H1 (cell line): ENCODE data around the gene SURF1. TPM values are rescaled to one million over a fixed set of nuclear protein-coding genes. Genes with fewer than 3 reads are reported as not detected.
"Not testable (repeated sequence)": the region's sequence is repeated elsewhere in the genome, so short reads cannot be mapped to it uniquely, and the experiment has no call there.

ENCODE experiments used
- CTCF ChIA-PET: fragments of 300-600 bp; sonication (Branson Sonifier 250); formaldehyde crosslinking; loops from one replicate; lab custom pipeline; 2021; ENCODE audit not compliant: partially characterized antibody; lab: Charles Lee
- POLR2A ChIA-PET: fragments of 300-600 bp; sonication (Branson Sonifier 250); formaldehyde crosslinking; loops from one replicate; lab custom pipeline; 2021; ENCODE audit warnings: inconsistent platforms; ENCODE audit not compliant: partially characterized antibody; lab: Charles Lee
- DNase-seq, 2 experiments: peaks; one replicate each; pipeline versions ENCODE4 v3.0.0 to v3.0.0-alpha.2; 2010 to 2022; ENCODE audit warnings: low spot score in 2 of 2, low read depth in 1 of 2, mixed read lengths in 1 of 2
- FAIRE-seq: peaks from 2 replicates; lab custom pipeline; 2011; peaks lifted over from hg19 to GRCh38; lab: Jason Lieb, UNC
- H2AFZ ChIP-seq: 2 replicates; pipeline ENCODE4 v1.8.1; 2012; ENCODE audit warnings: low read length, inconsistent platforms
- H2AK5ac ChIP-seq: 2 replicates; pipeline ENCODE4 v1.6.1; 2013; ENCODE audit warnings: low read depth, low read length
- H2BK120ac ChIP-seq: replicated peaks from 2 replicates; pipeline ENCODE3; 2013; ENCODE audit warnings: low read depth, low read length, inconsistent platforms
- H2BK12ac ChIP-seq: 2 replicates; pipeline ENCODE4 v1.6.1; 2013; ENCODE audit warnings: low read depth, low read length
- H2BK15ac ChIP-seq: 2 replicates; pipeline ENCODE4 v1.6.1; 2013; ENCODE audit warnings: low read length
- H2BK20ac ChIP-seq: 2 replicates; pipeline ENCODE4 v1.6.1; 2013; ENCODE audit warnings: low read length
- H2BK5ac ChIP-seq: 2 replicates; pipeline ENCODE4 v1.6.1; 2013; ENCODE audit warnings: low read depth, low read length
- H3K14ac ChIP-seq: 2 replicates; pipeline ENCODE4 v1.6.1; 2013; ENCODE audit warnings: inconsistent platforms; ENCODE audit not compliant: insufficient read length
- H3K18ac ChIP-seq: 2 replicates; pipeline ENCODE4 v1.6.1; 2013; ENCODE audit warnings: low read length; ENCODE audit errors: extremely low read depth
- H3K23ac ChIP-seq: 2 replicates; pipeline ENCODE4 v1.6.1; 2013; ENCODE audit warnings: inconsistent platforms; ENCODE audit not compliant: insufficient read length
- H3K23me2 ChIP-seq: 2 replicates; pipeline ENCODE4 v1.6.1; 2013; ENCODE audit warnings: low read depth, low read length
- H3K27ac ChIP-seq: 2 replicates; pipeline ENCODE4 v1.6.1; 2011; ENCODE audit warnings: low read depth, low read length, inconsistent platforms
- H3K27me3 ChIP-seq, 4 experiments: replicated peaks in 1 of 4; 1 replicate in 1 of 4; 2 replicates in 3 of 4; pipeline versions ENCODE4 v1.6.1 to v1.8.1; 2011 to 2013; ENCODE audit warnings: low read length in 3 of 4, mild to moderate bottlenecking in 3 of 4, inconsistent platforms in 2 of 4, mixed read lengths in 2 of 4, moderate library complexity in 1 of 4; ENCODE audit not compliant: control insufficient read depth in 3 of 4, insufficient read depth in 3 of 4; ENCODE audit errors: extremely low read depth in 1 of 4
- H3K36me3 ChIP-seq, 4 experiments: 2 replicates each; pipeline versions ENCODE4 v1.6.1 to v1.8.1; 2011 to 2013; ENCODE audit warnings: mild to moderate bottlenecking in 4 of 4, low read length in 3 of 4, moderate library complexity in 2 of 4, control low read depth in 1 of 4, inconsistent platforms in 1 of 4; ENCODE audit not compliant: insufficient read depth in 4 of 4, control insufficient read depth in 2 of 4
- H3K4ac ChIP-seq: replicated peaks from 2 replicates; pipeline ENCODE3; 2013; ENCODE audit warnings: low read length, low read depth, mixed read lengths, inconsistent platforms; ENCODE audit not compliant: insufficient read length
- H3K4me1 ChIP-seq, 4 experiments: replicated peaks in 1 of 4; 1 replicate in 1 of 4; 2 replicates in 3 of 4; pipeline versions ENCODE4 v1.6.1 to v1.8.1; 2011 to 2013; ENCODE audit warnings: low read length in 3 of 4, inconsistent platforms in 2 of 4, mixed read lengths in 1 of 4; ENCODE audit not compliant: insufficient read depth in 4 of 4, control insufficient read depth in 3 of 4
- H3K4me2 ChIP-seq, 2 experiments: 2 replicates each; pipeline versions ENCODE4 v1.6.1 to v1.8.1; 2011 to 2013; ENCODE audit warnings: low read depth in 2 of 2, low read length in 2 of 2, control low read depth in 1 of 2, inconsistent platforms in 1 of 2, mild to moderate bottlenecking in 1 of 2; ENCODE audit not compliant: insufficient read depth in 1 of 2
- H3K4me3 ChIP-seq, 4 experiments: fragments of 200-600, 300-600 bp in 1 of 4; sonication (generic), shearing (Covaris generic), sonication (Bioruptor Twin) in 1 of 4; 2 replicates each; pipeline versions ENCODE4 v1.5.1 to v1.8.1; 2011 to 2016; ENCODE audit warnings: low read length in 4 of 4, low read depth in 3 of 4, control low read depth in 2 of 4, inconsistent platforms in 2 of 4, mild to moderate bottlenecking in 2 of 4, mixed read lengths in 1 of 4, moderate library complexity in 1 of 4; ENCODE audit not compliant: insufficient read depth in 2 of 4; ENCODE audit errors: extremely low read depth in 1 of 4
- H3K56ac ChIP-seq: replicated peaks from 2 replicates; pipeline ENCODE3; 2013; ENCODE audit warnings: low read depth, mild to moderate bottlenecking, mixed read lengths, low read length, inconsistent platforms; ENCODE audit not compliant: insufficient read length
- H3K79me1 ChIP-seq: 2 replicates; pipeline ENCODE4 v1.6.1; 2013; ENCODE audit warnings: low read depth, low read length, control low read depth
- H3K79me2 ChIP-seq, 2 experiments: 2 replicates each; pipeline versions ENCODE4 v1.6.1 to v1.8.1; 2012 to 2013; ENCODE audit warnings: low read length in 2 of 2, mild to moderate bottlenecking in 2 of 2, inconsistent platforms in 1 of 2; ENCODE audit not compliant: insufficient read depth in 2 of 2, control insufficient read depth in 1 of 2
- H3K9ac ChIP-seq, 4 experiments: replicated peaks in 1 of 4; 1 replicate in 1 of 4; 2 replicates in 3 of 4; pipeline versions ENCODE4 v1.6.1 to v1.8.1; 2011 to 2013; ENCODE audit warnings: low read depth in 3 of 4, low read length in 3 of 4, control low read depth in 2 of 4, mild to moderate bottlenecking in 2 of 4, moderate library complexity in 2 of 4, inconsistent platforms in 1 of 4; ENCODE audit errors: extremely low read depth in 1 of 4
- H3K9me3 ChIP-seq, 2 experiments: 2 replicates each; pipeline versions ENCODE4 v1.6.1 to v1.8.1; 2012 to 2013; ENCODE audit warnings: mild to moderate bottlenecking in 2 of 2, moderate library complexity in 2 of 2, control low read depth in 1 of 2, inconsistent platforms in 1 of 2, low read depth in 1 of 2, low read length in 1 of 2, mixed read lengths in 1 of 2; ENCODE audit not compliant: insufficient read depth in 2 of 2
- H4K20me1 ChIP-seq, 2 experiments: replicated peaks in 1 of 2; 2 replicates each; pipeline versions ENCODE3 to v1.8.1; 2011 to 2013; ENCODE audit warnings: inconsistent platforms in 2 of 2, low read length in 2 of 2, mild to moderate bottlenecking in 1 of 2; ENCODE audit not compliant: insufficient read depth in 2 of 2, control insufficient read depth in 1 of 2
- H4K5ac ChIP-seq: 2 replicates; pipeline ENCODE4 v1.6.1; 2013; ENCODE audit warnings: low read length, low read depth, mixed read lengths, inconsistent platforms; ENCODE audit not compliant: insufficient read length
- H4K8ac ChIP-seq: 2 replicates; pipeline ENCODE4 v1.8.0; 2013; ENCODE audit warnings: mild to moderate bottlenecking, moderate library complexity, low read length, inconsistent platforms; ENCODE audit not compliant: insufficient read depth; ENCODE audit errors: extremely low read depth
- H4K91ac ChIP-seq: replicated peaks from 2 replicates; pipeline ENCODE3; 2013; ENCODE audit warnings: low read length, mixed read lengths, inconsistent platforms; ENCODE audit not compliant: insufficient read length
- CREB1 ChIP-seq: IDR thresholded peaks from 2 replicates; pipeline ENCODE4 v1.6.1; 2012; ENCODE audit warnings: inconsistent platforms
- POLR2A ChIP-seq, 2 experiments: IDR thresholded peaks; 1 replicate in 1 of 2; 2 replicates in 1 of 2; pipeline ENCODE4 v1.6.1; 2011; ENCODE audit warnings: low read depth in 2 of 2, low read length in 2 of 2, mild to moderate bottlenecking in 2 of 2; ENCODE audit errors: control extremely low read depth in 1 of 2
- RAD21 ChIP-seq, 2 experiments: IDR thresholded peaks in 1 of 2; conservative IDR thresholded peaks in 1 of 2; 2 replicates each; pipeline ENCODE4 v1.6.1; 2011; ENCODE audit warnings: low read depth in 2 of 2, low read length in 2 of 2, improper control_type of control experiment in 1 of 2, inconsistent platforms in 1 of 2, mild to moderate bottlenecking in 1 of 2, moderate library complexity in 1 of 2
- whole genome bisulfite sequencing, 2 experiments: shearing (Covaris generic) in 1 of 2; methylation state at CpG; one replicate each; pipeline versions ENCODE4 v1.1.6 to v1.1.7; 2013 to 2015; ENCODE audit warnings: low lambda C conversion rate in 2 of 2, mixed read lengths in 2 of 2, inconsistent platforms in 1 of 2, low coverage in 1 of 2, missing lambda C conversion rate in 1 of 2; ENCODE audit not compliant: insufficient replicate concordance in 2 of 2, insufficient coverage in 1 of 2, insufficient read length in 1 of 2; ENCODE audit errors: extremely low coverage in 1 of 2, missing lambda C conversion rate in 1 of 2; 5-methylcytosine and 5-hydroxymethylcytosine counted together
- polyA plus RNA-seq, 7 experiments: library from polyadenylated mRNA; depleted of rRNA in 3 of 7; stranded (reverse) in 5 of 7; unstranded in 2 of 7; fragments of >200 nt in 5 of 7; fragments of 200-250 nt in 2 of 7; gene quantifications; 1 replicate in 5 of 7; 2 replicates in 1 of 7; 4 replicates in 1 of 7; pipeline versions ENCODE4 v1.2.1 to v1.2.3, GENCODE V29; 2011 to 2013; ENCODE audit warnings: missing spikeins in 2 of 7, mixed read lengths in 2 of 7
- total RNA-seq: library from RNA; stranded (reverse); fragmentation: NEBNext Ultra II Directional; extraction: Animal tissue kit (Norgen Biotek cat#: 25700); gene quantifications from 2 replicates; pipeline ENCODE4 v1.2.1, GENCODE V29; 2021
- TF ChIP-seq, protein P1 (sequence below), 3 experiments: IDR thresholded peaks; 1 replicate in 2 of 3; 2 replicates in 1 of 3; pipeline versions ENCODE4 v1.5.1 to v1.6.1; 2011; ENCODE audit warnings: low read length in 3 of 3, mild to moderate bottlenecking in 3 of 3, inconsistent platforms in 2 of 3, low read depth in 1 of 3, moderate library complexity in 1 of 3; ENCODE audit not compliant: insufficient read depth in 1 of 3; ENCODE audit errors: control extremely low read depth in 1 of 3

Gene SURF1
- total and polyA plus RNA-seq, 2 of the 8 experiments (the other 6 are each of a cell fraction or from before 2014, with no cell fraction given) = 43.1 to 44.7 TPM

DNA sequence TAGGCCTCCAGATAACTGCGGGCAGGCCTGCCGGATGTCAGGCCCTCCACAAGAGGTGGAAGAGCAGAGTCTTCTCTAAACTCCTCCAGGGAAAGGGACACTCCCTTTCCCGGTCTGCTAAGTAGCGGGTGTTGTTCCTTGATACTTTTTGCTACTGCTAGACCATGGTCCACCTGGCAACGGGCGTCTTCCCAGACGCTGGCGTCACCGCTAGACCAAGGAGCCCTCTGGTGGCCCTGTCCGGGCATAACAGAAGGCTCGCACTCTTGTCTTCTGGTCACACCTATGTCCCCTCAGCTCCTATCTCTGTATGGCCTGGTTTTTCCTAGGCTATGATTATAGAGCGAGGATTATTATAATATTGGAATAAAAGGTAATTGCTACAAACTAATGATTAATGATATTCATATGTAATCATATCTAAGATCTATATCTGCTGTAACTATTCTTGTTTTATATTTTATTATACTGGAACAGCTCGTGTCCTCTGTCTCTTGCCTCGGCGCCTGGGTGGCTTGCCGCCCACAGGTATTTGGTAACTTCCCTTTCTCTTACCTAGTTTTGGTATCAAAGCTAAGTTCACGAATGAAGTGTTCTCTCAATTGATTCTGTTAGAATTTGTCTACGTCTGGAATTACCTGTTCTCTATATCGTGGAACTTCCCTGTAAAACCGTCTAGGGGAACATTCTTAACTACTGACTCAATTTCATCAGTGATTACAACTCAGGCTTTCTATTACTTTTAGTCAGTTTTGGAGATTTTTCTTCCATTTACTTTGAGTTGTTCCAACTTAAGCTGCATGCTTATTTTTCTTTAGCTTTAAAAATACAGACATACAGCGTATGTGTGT is 26.8 kb downstream of the SURF1 start:
- H3K36me3 ChIP-seq = peaks cover 20 to 42% (median 35%) of the 10 kb centered on the region in 4 experiments
- not testable (repeated sequence) for H2BK15ac ChIP-seq, H2BK20ac ChIP-seq, H3K4me2 ChIP-seq, H3K4me1 ChIP-seq, H3K27ac ChIP-seq, H3K18ac ChIP-seq
- WGBS, 2 experiments = 57% methylated on average over 21 of the region's 21 CpGs; no CpG with 5 or more reads in 1 of the 2 experiments
- POLR2A ChIA-PET = interaction anchor here (0.6 to 7.3 kb wide), 8 partner anchors 9 to 143 kb away, joined by 3 to 120 read pairs (median 6); partner anchors contain the start of genes MED22 and RPL7A
- TF ChIP-seq POLR2A (IDR thresholded peaks at IDR 0.05; ENCODE audit: control extremely low read depth in 1 of 2, low read depth in 2 of 2, low read length in 2 of 2) (peak in 1 of 2 experiments; percentile 41; a peak in 2 of 3 replicates), RAD21 (IDR thresholded peaks at IDR 0.05 in 1 of 2, conservative IDR thresholded peaks at IDR 0.05 in 1 of 2; ENCODE audit: low read depth in 2 of 2, low read length in 2 of 2) (peak; percentile 67 to 69), CREB1 (peak; percentile 10; the same call in 1 of the 2 replicates)
- TF ChIP-seq, protein P1, sequence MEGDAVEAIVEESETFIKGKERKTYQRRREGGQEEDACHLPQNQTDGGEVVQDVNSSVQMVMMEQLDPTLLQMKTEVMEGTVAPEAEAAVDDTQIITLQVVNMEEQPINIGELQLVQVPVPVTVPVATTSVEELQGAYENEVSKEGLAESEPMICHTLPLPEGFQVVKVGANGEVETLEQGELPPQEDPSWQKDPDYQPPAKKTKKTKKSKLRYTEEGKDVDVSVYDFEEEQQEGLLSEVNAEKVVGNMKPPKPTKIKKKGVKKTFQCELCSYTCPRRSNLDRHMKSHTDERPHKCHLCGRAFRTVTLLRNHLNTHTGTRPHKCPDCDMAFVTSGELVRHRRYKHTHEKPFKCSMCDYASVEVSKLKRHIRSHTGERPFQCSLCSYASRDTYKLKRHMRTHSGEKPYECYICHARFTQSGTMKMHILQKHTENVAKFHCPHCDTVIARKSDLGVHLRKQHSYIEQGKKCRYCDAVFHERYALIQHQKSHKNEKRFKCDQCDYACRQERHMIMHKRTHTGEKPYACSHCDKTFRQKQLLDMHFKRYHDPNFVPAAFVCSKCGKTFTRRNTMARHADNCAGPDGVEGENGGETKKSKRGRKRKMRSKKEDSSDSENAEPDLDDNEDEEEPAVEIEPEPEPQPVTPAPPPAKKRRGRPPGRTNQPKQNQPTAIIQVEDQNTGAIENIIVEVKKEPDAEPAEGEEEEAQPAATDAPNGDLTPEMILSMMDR (IDR thresholded peaks at IDR 0.05; ENCODE audit: control extremely low read depth in 1 of 3, insufficient read depth in 1 of 3, low read depth in 1 of 3, low read length in 3 of 3) = peak; percentile 36 to 62 (median 60)
- TF ChIP-seq, all 59 proteins: peak for 4; not testable (repeated sequence) for 55
- H3K79me1 ChIP-seq, H4K91ac ChIP-seq, H4K5ac ChIP-seq, H3K56ac ChIP-seq, H2AK5ac ChIP-seq, H2AFZ ChIP-seq, H3K27me3 ChIP-seq, H3K9ac ChIP-seq, H3K4ac ChIP-seq, H3K9me3 ChIP-seq, H3K14ac ChIP-seq, H4K8ac ChIP-seq, H3K4me3 ChIP-seq, H2BK120ac ChIP-seq, DNase-seq, H2BK5ac ChIP-seq, H3K79me2 ChIP-seq, H2BK12ac ChIP-seq, H3K23ac ChIP-seq, H3K23me2 ChIP-seq, FAIRE-seq: not testable (repeated sequence)
- H4K20me1 ChIP-seq = peaks cover 4 to 16% of the 10 kb centered on the region in 2 experiments
- CTCF ChIA-PET = interaction anchor here (0.7 to 7.0 kb wide), 23 partner anchors 9 to 413 kb away, joined by 3 to 123 read pairs (median 4); no protein-coding TSS in a partner anchor
